NB4 (cell line): ENCODE data around the gene ACD.

Source experiments
- CTCF ChIP-seq: IDR thresholded peaks from one replicate; pipeline ENCODE4 v1.5.1; 2012; ENCODE audit warnings: low read depth, low read length
- MAX ChIP-seq: IDR thresholded peaks from 2 replicates; pipeline ENCODE4 v1.6.1; 2011; ENCODE audit warnings: low read depth, low read length
- MYC ChIP-seq: IDR thresholded peaks from 2 replicates; pipeline ENCODE4 v1.6.1; 2011; ENCODE audit warnings: low read depth, low read length
- POLR2A ChIP-seq: IDR thresholded peaks from 2 replicates; pipeline ENCODE4 v1.6.1; 2011; ENCODE audit warnings: mild to moderate bottlenecking; ENCODE audit not compliant: insufficient read length; ENCODE audit errors: extremely low read depth

GRCh38 chr16:67632415-67633172 lies 27.5 kb downstream of the ACD start:
- TF ChIP-seq CTCF (no peak), POLR2A (no peak), MYC (no peak), MAX (no peak)
